Testis (tissue), 2 donors: ENCODE measurements around the gene VENTX.
"Not testable (repeated sequence)": the region's sequence is repeated elsewhere in the genome, so short reads cannot be mapped to it uniquely, and the experiment has no call there.

Experiments used
- POLR2A ChIP-seq: fragments of 450-650 bp; IDR thresholded peaks from one replicate; pipeline ENCODE4 v1.6.1; 2017; ENCODE audit warnings: antibody characterized with exemption, mild to moderate bottlenecking, moderate library complexity
- TF ChIP-seq, protein P1 (sequence below), 3 experiments: fragments of 450-650 bp in 2 of 3; fragments of 200-600 bp in 1 of 3; sonication (generic) in 1 of 3; IDR thresholded peaks; one replicate each; pipeline ENCODE4 v1.5.1; 2016 to 2019; ENCODE audit warnings: antibody characterized with exemption in 3 of 3, mild to moderate bottlenecking in 2 of 3, moderate library complexity in 1 of 3

DNA sequence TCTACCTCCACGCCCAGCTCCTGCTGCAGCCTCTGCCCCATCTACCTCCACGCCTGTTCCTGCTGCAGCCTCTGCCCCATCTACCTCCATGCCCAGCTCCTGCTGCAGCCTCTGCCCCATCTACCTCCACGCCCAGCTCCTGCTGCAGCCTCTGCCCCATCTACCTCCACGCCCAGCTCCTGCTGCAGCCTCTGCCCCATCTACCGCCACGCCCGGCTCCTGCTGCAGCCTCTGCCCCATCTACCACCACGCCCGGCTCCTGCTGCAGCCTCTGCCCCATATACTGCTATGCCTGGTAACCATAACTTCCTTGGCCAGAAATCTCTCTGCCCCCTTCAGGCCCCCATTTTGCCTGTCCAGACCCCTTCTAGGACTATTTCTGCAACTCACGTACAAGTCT lies 27.4 kb downstream of the VENTX start:
- TF ChIP-seq, protein P1, sequence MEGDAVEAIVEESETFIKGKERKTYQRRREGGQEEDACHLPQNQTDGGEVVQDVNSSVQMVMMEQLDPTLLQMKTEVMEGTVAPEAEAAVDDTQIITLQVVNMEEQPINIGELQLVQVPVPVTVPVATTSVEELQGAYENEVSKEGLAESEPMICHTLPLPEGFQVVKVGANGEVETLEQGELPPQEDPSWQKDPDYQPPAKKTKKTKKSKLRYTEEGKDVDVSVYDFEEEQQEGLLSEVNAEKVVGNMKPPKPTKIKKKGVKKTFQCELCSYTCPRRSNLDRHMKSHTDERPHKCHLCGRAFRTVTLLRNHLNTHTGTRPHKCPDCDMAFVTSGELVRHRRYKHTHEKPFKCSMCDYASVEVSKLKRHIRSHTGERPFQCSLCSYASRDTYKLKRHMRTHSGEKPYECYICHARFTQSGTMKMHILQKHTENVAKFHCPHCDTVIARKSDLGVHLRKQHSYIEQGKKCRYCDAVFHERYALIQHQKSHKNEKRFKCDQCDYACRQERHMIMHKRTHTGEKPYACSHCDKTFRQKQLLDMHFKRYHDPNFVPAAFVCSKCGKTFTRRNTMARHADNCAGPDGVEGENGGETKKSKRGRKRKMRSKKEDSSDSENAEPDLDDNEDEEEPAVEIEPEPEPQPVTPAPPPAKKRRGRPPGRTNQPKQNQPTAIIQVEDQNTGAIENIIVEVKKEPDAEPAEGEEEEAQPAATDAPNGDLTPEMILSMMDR (IDR thresholded peaks at IDR 0.05): not testable (repeated sequence)
- not testable (repeated sequence) for TF ChIP-seq POLR2A
